GM19035 (cell line): Measurements from ENCODE around the gene CUL5.
A peak's percentile ranks its signal among the peaks of the same experiment; 100 is the strongest.
"Not testable (repeated sequence)": the region's sequence is repeated elsewhere in the genome, so short reads cannot be mapped to it uniquely, and the experiment has no call there.

ENCODE experiments used
- ATAC-seq: cut with Tn5 transposase; IDR thresholded peaks from one replicate; pipeline ENCODE4 v1.9.1; 2021; ENCODE audit not compliant: unreplicated experiment

Gene CUL5

DNA sequence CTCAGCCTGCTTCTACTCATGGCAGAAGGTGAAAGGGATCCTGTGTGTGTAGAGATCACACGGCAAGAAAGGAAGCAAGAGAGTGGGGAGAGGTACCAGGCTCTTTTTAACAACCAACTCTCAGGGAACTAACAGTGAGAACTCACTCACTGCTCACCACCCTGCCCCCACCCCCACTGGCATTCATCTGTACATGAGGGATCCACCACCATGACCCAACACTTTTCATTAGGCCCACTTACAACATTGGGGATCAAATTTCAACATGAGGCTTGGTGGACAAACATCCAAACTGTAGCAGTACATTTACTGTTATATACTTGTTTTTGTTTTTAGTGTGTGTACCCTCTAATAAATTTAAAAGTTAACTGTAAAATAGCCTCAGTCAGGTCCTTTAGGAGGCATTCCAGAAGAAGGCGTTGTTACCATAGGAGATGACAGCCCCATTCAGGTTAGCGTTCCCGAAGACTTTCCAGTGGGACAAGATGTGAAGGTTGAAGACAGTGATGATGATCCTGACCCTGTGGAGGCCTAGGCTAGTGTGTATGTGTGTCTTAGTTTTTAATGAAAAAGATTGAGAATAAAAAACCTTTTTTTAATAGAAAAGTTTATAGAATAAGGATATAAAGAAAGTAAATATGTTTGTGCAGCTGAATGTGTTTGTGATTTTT lies 11.3 kb downstream of the CUL5 start:
- no peak for ATAC-seq

DNA sequence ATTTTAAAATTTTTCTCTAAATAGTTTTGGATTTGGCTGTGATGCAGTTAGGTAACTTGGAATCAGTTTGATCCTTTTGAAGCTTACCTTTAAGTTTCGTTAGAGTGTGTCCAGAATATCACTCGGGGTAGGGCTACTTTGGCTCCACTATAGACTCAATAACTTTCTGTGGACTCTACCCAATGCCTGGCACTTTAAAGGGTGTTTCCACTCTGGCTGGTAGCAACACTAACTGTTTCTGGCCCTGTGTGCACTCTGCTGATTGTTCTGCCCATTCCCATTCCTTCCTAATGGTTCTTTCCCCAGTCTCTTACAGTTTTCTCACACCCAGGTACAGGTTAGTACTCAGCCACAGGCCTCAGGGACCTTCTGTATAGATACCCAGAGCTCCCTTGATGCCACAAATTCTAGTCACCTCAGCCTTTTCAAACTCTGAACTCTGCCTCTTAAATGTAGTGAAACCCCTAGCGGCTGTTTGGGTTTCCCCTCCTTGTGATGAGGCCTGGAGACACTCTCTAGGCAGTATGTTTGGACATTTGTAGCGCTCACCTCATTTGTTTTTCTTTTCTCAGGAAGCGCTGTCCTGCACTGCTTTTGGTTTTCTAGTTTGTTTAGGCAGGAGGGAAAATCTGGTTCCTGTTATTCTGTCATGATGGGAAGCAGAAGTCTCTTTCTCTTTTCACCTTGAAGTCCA lies 16.8 kb downstream of the CUL5 start:
- ATAC-seq = peak; percentile 91

DNA sequence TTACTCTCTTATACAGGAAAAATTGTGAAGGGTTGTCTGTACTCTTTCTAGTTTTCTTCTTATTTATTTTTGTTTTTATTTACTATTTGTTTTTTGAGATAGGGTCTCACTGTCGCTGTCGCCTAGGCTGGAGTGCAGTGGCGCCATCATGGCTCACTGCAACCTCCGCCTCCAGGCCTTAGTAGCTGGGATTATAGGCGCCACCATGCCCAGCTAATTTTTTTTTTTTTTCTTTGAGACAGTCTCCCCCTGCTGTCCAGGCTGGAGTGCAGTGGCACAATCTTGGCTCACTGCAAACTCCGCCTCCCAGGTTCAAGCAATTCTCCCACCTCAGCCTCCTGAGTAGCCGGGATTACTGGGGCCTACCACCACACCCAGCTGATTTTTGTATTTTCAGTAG lies 18.4 kb downstream of the CUL5 start:
- ATAC-seq = no peak

DNA sequence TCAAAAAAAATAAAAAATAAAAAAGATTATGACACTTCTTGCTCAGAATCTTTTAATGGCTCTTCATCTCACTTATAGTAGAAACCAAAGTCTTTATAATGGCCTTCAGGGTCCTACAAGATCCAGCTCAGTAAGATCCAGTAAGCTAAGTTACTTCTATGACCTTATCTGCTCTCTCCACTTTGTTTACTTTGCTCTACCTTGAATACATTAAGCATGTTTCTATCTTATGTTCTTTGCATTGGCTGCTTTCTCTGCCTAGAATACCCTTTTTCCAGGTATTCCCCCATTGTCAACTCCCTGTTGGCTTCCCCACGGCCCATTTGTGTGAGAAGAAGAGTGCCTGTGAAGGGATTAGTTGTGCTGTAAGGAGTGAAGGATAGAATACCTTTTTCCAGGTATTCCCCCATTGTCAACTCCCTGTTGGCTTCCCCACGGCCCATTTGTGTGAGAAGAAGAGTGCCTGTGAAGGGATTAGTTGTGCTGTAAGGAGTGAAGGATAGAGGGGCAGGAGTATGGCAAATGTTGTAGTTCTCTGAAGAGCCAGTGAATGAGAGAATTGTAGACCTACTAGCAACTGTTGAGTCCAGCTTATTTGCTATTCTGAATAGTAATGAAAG lies 20.2 kb downstream of the CUL5 start:
- not testable (repeated sequence) for ATAC-seq

DNA sequence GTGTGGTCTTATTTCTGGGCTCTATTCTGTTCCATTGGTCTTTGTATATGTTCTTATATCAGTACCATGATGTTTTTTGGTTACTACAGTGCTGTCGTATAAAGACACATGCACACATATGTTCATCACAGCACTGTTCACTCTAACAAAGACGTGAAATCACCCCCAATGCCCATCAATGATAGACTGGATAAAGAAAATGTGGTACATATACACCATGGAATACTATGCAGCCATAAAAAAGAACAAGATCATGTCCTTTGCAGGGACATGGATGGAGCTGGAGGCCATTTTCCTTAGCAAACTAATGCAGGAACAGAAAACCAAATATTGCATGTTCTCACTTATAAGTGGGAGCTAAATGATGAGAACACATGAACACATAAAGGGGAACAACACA lies 22.9 kb downstream of the CUL5 start:
- ATAC-seq = not testable (repeated sequence)

GRCh38 chr11:108032800-108033199 lies 24.1 kb downstream of the CUL5 start:
- ATAC-seq = no peak

DNA sequence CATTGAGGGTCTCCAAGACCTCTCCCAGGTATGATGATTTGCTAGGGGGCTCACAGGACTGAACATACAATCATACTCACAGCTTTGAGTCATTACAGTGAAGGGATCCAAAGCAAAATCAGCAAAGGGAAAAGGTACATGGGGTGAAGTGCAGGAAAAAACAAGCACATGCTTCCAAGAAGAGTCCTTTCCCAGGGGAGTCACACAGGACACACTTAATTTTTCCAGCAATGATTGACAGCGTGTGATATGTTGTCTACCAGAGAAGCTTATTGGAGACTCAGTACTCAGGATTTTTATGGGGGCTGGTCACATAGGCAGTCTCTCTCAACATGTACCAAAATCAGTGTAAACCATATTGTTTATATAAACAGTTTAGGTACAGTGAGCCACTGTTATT lies 25.3 kb downstream of the CUL5 start:
- ATAC-seq = no peak

- ATAC-seq = no peak
Measured at GRCh38 chr11:108034952-108035351, 26.3 kb downstream of the CUL5 start.

DNA sequence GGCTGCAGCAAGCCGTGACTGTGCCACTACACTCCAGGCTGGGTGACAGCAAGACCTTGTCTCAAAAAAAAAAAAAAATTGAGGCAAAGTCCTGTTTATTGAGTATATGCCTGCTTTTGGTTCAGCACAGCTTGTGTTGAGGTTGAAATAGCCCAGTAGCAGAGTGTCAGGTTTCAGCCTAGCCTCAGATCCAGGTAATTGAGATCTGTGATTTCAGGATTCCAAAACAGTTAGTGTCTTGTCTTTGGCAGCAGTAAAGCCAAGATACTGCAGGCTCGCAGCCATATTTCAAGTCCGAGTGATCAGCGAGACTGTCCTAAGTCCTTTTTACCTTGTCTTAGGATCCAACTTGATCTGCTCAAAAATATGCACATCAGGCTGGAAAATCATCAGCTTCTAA lies 27.0 kb downstream of the CUL5 start:
- ATAC-seq = no peak

- no peak for ATAC-seq
Measured at GRCh38 chr11:108037211-108037610, 28.5 kb downstream of the CUL5 start.

DNA sequence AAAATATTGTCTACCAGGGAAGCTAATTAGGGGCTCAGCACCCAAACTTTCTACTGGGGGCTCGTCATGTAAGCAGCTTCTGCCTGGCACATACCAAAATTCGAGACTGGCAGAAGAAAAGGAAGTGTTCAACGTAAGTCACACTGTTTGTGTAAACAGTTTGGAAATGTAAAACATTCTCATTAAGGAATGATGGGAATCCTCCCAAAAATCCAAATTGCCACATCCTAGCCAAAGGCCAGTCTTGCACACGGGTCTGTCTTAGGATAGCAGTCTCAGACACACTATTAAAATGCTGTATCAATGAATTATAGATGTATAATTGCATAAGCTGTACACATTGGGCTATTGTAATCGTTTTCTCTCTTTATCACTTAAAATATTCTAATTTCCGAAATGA lies 28.9 kb downstream of the CUL5 start:
- ATAC-seq = no peak

DNA sequence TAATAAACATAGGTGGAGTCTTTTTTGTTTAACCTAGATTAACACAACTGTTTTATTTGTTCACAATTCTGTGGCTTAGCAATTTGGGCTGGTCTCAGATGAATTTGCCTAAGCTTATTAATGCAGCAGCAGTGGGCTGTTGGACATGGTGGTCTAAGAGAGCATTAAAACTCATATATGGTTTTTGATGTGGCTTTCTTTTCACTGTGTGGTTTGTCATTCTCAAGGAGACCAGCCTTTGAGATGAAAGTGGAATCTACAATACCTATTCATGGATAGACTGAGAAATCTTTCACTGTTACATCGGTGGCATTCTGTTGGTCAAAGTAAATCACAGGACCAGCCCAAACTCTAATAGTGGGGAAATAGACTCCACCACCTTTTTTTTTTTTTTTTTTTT lies 39.6 kb downstream of the CUL5 start:
- ATAC-seq = no peak

DNA sequence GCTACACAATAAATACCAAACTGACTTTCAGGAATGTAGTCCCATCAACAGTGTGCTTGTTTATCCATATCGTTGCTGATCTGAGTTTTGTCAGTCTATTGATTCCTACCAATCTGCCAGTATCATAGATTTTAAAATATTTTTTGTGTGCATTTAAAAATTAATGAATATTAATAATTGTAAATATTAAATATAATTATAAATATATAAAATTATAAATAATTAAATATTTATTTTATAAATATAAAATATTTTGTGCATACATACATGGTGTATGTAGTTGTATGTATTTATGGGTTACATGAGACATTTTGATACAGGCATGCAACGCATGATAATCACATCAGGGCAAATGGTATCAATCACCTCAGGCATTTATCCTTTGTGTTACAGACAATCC lies 53.6 kb downstream of the CUL5 start:
- ATAC-seq = no peak

DNA sequence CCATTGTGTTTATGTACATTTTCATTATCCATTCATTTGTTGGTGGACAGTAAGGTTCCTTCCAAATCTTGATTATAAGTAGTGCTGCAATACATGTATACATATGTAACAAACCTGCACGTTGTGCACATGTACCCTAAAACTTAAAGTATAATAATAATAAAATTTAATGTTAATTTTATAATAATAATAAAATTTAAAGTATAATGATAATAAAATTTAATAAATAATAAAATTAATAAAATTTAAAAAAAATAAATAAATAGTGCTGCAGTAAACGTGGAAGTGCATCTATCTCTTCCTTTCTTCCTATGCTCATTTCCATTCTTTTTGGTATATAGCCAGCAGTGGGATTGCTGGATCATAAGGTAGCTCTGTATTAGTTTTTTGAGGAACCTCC lies 54.7 kb downstream of the CUL5 start:
- no peak for ATAC-seq

DNA sequence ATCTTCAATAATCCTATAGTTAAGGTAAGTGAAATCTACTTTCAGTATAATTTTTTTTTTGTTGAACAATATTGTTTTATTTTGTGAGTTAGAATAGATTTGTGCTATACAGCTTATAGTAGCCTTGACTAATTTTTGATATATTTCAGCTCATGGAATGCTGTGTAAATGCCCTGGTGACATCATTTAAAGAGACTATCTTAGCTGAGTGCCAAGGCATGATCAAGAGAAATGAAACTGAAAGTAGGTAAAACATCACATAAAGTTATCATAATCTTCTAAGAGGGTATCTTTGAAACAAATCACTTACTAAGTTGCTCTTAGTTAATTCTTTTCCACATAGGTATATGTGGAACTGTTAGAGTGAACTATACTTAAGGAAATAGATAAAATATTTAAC lies 61.2 kb downstream of the CUL5 start:
- no peak for ATAC-seq

- no peak for ATAC-seq
Measured at GRCh38 chr11:108084811-108085210, 76.1 kb downstream of the CUL5 start.

DNA sequence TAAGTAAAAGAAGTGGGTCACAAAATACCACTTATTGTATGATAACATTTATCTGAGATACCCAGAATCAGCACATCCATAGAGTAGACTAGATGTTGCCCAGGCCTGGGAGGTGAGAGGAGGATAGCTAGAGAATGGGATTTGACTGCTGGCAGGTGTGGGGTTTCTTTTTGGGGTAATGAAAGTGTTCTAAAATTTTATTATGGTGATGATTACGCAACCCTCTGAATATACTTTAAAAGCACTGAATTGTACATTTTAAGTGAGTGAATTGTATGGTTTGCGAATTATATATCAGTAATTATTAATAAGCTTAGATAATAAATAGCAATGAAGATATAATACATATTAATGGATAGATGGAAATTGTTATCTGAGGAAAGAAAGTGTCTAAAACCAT lies 77.0 kb downstream of the CUL5 start:
- ATAC-seq = no peak

DNA sequence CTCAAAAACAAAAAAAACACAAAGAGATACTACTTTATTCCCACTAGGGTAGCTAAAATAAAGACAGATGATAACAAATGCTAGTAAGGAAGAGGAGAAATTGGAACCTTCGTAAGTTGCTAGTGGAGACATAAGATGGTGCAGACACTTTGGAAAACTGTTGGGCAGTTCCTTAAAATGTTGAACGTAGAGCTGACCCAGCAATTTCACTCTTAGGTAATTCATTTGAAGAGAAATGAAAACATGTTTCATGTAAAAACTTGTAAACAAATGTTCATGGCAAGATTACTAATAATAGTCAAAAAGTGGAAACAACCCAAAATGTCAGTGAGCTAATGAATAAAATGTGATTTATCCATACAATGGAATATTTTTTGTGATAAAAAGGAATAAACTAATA lies 83.4 kb downstream of the CUL5 start:
- ATAC-seq = no peak

GRCh38 chr11:108093128-108093904 lies 84.6 kb downstream of the CUL5 start:
- no peak for ATAC-seq

DNA sequence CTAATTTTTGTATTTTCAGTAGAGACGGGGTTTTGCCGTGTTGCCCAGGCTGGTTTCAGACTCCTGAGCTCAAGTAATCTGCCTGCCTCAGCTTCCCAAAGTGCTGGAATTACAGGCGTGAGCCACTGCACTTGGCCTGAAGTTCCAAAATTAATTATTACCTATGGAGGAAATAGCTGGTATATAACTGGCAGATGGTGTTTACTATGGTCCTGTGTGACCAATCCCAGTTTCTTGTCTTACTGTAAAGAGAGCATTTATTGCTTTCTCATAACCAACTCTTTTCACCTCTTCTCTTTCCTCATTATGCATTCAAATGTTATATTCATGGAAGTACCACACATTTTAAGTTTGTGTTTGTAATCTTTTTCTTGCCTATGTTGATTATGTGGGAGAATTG lies 88.5 kb downstream of the CUL5 start:
- ATAC-seq = no peak

DNA sequence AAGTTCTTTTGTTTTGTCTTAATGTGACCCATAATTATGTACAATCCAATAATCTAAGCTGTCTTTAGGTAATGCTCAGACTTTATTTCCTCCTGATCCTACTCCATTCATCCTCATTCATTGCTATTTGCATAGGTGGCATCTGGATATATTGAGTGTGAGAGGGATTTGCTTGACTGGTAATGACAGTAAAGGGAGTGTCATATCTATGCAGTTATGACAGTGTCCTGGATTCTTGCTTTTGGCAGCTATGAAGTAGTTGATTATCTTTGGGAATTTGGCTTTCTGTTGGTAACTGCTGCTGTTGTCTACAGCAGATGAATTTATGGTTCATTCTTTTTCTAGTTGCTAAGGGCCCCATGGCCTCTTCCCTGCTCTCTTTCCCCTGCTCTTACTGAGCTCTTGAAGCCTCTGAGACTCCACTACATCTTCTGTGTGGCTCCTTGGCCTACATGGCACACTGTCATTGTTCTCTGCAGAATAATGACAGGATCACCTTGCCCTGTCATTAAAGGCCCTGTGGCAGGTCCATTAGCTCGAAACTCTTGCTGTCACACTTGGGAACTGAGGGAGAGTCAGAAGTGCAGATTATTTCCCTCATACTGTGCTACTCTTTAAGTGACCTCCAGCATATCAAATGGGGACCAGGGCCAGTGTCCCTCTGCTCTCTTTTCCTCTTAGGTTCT lies 92.5 kb downstream of the CUL5 start:
- ATAC-seq = no peak
